HG03280 (cell line): Measurements from ENCODE around the gene SLCO1C1.

ENCODE experiments used
- ATAC-seq: cut with Tn5 transposase; IDR thresholded peaks from one replicate; pipeline ENCODE4 v1.9.1; 2021; ENCODE audit warnings: mild to moderate bottlenecking, moderate library complexity; ENCODE audit not compliant: unreplicated experiment

Gene SLCO1C1

GRCh38 chr12:20792971-20793370 is 97.8 kb downstream of the SLCO1C1 start:
- no peak for ATAC-seq

GRCh38 chr12:20798554-20798953 is 103.4 kb downstream of the SLCO1C1 start:
- no peak for ATAC-seq

GRCh38 chr12:20800160-20800559 is 105.0 kb downstream of the SLCO1C1 start:
- no peak for ATAC-seq

GRCh38 chr12:20801035-20801434 is 105.9 kb downstream of the SLCO1C1 start:
- ATAC-seq, result no peak
